Ascending aorta (tissue), 2 donors: ENCODE measurements around the gene TTYH3. TPM values are rescaled to one million over a fixed set of nuclear protein-coding genes. Genes with fewer than 3 reads are reported as not detected.

Source experiments
- DNase-seq, 2 donors: peaks; one replicate each; pipeline ENCODE4 v3.0.0-alpha.2; 2019; ENCODE audit warnings: low spot score in 2 of 2
- H3K27ac ChIP-seq, 2 donors: fragments of 200-600 bp; sonication (generic); one replicate each; pipeline ENCODE4 v1.5.1; 2016 to 2017; ENCODE audit warnings: mild to moderate bottlenecking in 1 of 2
- H3K27me3 ChIP-seq: fragments of 200-600 bp; sonication (generic); one replicate; pipeline ENCODE4 v1.5.1; 2017
- H3K36me3 ChIP-seq, 2 donors: fragments of 200-600 bp; sonication (generic); one replicate each; pipeline ENCODE4 v1.5.1; 2016
- H3K4me1 ChIP-seq, 2 donors: fragments of 200-600 bp; sonication (generic); one replicate each; pipeline ENCODE4 v1.5.1; 2016 to 2017; ENCODE audit warnings: mild to moderate bottlenecking in 1 of 2
- H3K4me3 ChIP-seq, 2 donors: fragments of 200-600 bp; sonication (generic); one replicate each; pipeline ENCODE4 v1.5.1; 2016 to 2017; ENCODE audit warnings: mild to moderate bottlenecking in 1 of 2
- H3K9me3 ChIP-seq, 2 donors: fragments of 200-600 bp; sonication (generic); one replicate each; pipeline ENCODE4 v1.5.1; 2016
- CTCF ChIP-seq, 3 experiments: fragments of 200-600 bp in 2 of 3; fragments of 450-650 bp in 1 of 3; sonication (generic) in 2 of 3; IDR thresholded peaks; one replicate each; pipeline ENCODE4 v1.5.1; 2016 to 2019; ENCODE audit warnings: antibody characterized with exemption in 3 of 3, mild to moderate bottlenecking in 1 of 3, moderate library complexity in 1 of 3
- intact Hi-C: fragments of 100-400 bp; cut with DNase I; formaldehyde crosslinking; loops from one replicate; pipeline ENCODE4 v1.15.1; 2023
- total RNA-seq: library from RNA; depleted of rRNA; stranded (reverse); fragments of >200 nt; gene quantifications from one replicate; pipeline ENCODE4 v1.1.0, GENCODE V29; 2016

TTYH3 gene
- total RNA-seq, 1 donor from 2014 or later: 70.5 TPM

GRCh38 chr7:2634267-2635145 lies 2.7 kb downstream of the TTYH3 start:
- Histone ChIP-seq H3K27ac (peak overlapping the region; percentile 80 to 87), H3K36me3 (no peaks in the 10 kb centered on the region), H3K27me3 (no peaks in the 10 kb centered on the region), H3K4me1 (peaks cover 32 to 52% of the 10 kb centered on the region in 2 donors), H3K9me3 (no peaks in the 10 kb centered on the region), H3K4me3 (peak overlapping the region; percentile 76 to 85)
- intact Hi-C loops: loop anchor here (5.0 to 10.0 kb wide), 4 partner anchors 123 to 1100 kb away; partner anchors contain the start of genes CHST12 and MAFK
- TF ChIP-seq CTCF (IDR thresholded peaks at IDR 0.05): no peak
- DNase-seq: no peak

GRCh38 chr7:2635148-2635668 lies 3.4 kb downstream of the TTYH3 start:
- Histone ChIP-seq H3K27ac (peak overlapping the region; percentile 80 to 87), H3K36me3 (no peaks in the 10 kb centered on the region), H3K4me3 (no peak overlapping the region), H3K4me1 (peaks cover 33 to 56% of the 10 kb centered on the region in 2 donors), H3K9me3 (no peaks in the 10 kb centered on the region), H3K27me3 (no peaks in the 10 kb centered on the region)
- intact Hi-C loops: loop anchor here (10.0 kb wide), 1 partner anchor 1100 kb away; the partner anchor contains the start of gene MAFK
- TF ChIP-seq CTCF (IDR thresholded peaks at IDR 0.05): no peak
- no peak for DNase-seq

GRCh38 chr7:2635810-2636701 lies 4.3 kb downstream of the TTYH3 start:
- Histone ChIP-seq H3K36me3 (no peaks in the 10 kb centered on the region), H3K27me3 (no peaks in the 10 kb centered on the region), H3K4me3 (no peak overlapping the region), H3K4me1 (peaks cover 38 to 64% of the 10 kb centered on the region in 2 donors), H3K9me3 (no peaks in the 10 kb centered on the region), H3K27ac (peak overlapping the region; percentile 15 to 43)
- no peak for TF ChIP-seq CTCF (IDR thresholded peaks at IDR 0.05)
- DNase-seq: no peak
- intact Hi-C loops: loop anchor here (10.0 kb wide), 1 partner anchor 1101 kb away; the partner anchor contains the start of gene MAFK

- Histone ChIP-seq H3K4me3 (no peak overlapping the region), H3K4me1 (peaks cover 44 to 68% of the 10 kb centered on the region in 2 donors), H3K36me3 (no peaks in the 10 kb centered on the region), H3K27me3 (no peaks in the 10 kb centered on the region), H3K27ac (peak overlapping the region; percentile 15 to 43), H3K9me3 (no peaks in the 10 kb centered on the region)
- no peak for TF ChIP-seq CTCF (IDR thresholded peaks at IDR 0.05)
- intact Hi-C loops: loop anchor here (10.0 kb wide), 1 partner anchor 1102 kb away; the partner anchor contains the start of gene MAFK
- no peak for DNase-seq
These were observed 5.3 kb downstream of the TTYH3 start for GRCh38 chr7:2637066-2637471.
